Panc1 (cell line): ENCODE results near the gene ATRN. TPM values are rescaled to one million over a fixed set of nuclear protein-coding genes. Genes with fewer than 3 reads are reported as not detected.

Source experiments
- ATAC-seq: fragments of 200-7000 bp; cut with Tn5 transposase; 2 replicates; pipeline ENCODE4 v1.9.1; 2020; ENCODE audit warnings: mild to moderate bottlenecking, moderate library complexity
- BruUV-seq: library from RNA; stranded (reverse); fragments of 400-500 nt; replicated peaks from 2 replicates; lab custom pipeline; 2021; lab: Mats Ljungman, UMichigan
- CTCF ChIA-PET: fragments of 300-600 bp; sonication (Branson Sonifier 250); formaldehyde crosslinking; loops from one replicate; lab custom pipeline; 2022; ENCODE audit warnings: antibody characterized with exemption; lab: Charles Lee
- POLR2A ChIA-PET: fragments of 300-600 bp; sonication (Branson Sonifier 250); formaldehyde crosslinking; loops from one replicate; lab custom pipeline; 2022; ENCODE audit warnings: antibody characterized with exemption; lab: Charles Lee
- DNase-seq: peaks from one replicate; pipeline ENCODE4 v3.0.0-alpha.2; 2010; ENCODE audit warnings: low read depth, low spot score
- H3K27ac ChIP-seq: 2 replicates; pipeline ENCODE4 v1.5.1; 2011; ENCODE audit warnings: mild to moderate bottlenecking, low read length, inconsistent platforms
- H3K27me3 ChIP-seq: fragments of 200-500 bp; sonication (Bioruptor generic); 2 replicates; pipeline ENCODE4 v1.6.0; 2014; ENCODE audit warnings: low read length, inconsistent platforms; ENCODE audit not compliant: control insufficient read depth, insufficient read depth
- H3K36me3 ChIP-seq: fragments of 200-500 bp; sonication (Bioruptor generic); 2 replicates; pipeline ENCODE4 v1.5.1; 2014; ENCODE audit warnings: inconsistent platforms, mild to moderate bottlenecking, low read length, moderate library complexity; ENCODE audit not compliant: control insufficient read depth, insufficient read depth
- H3K4me1 ChIP-seq: 2 replicates; pipeline ENCODE4 v1.5.1; 2011; ENCODE audit warnings: inconsistent platforms, mild to moderate bottlenecking, low read length, moderate library complexity; ENCODE audit not compliant: control insufficient read depth, insufficient read depth
- H3K4me3 ChIP-seq, 2 experiments: 2 replicates each; pipeline ENCODE4 v1.5.1; 2011 to 2012; ENCODE audit warnings: low read depth in 2 of 2, low read length in 2 of 2, mild to moderate bottlenecking in 2 of 2, inconsistent platforms in 1 of 2, moderate library complexity in 1 of 2
- H3K9me3 ChIP-seq: fragments of 200-500 bp; sonication (Bioruptor generic); 2 replicates; pipeline ENCODE4 v1.5.1; 2014; ENCODE audit warnings: low read depth, mild to moderate bottlenecking, inconsistent platforms, low read length, moderate library complexity; ENCODE audit not compliant: control insufficient read depth, insufficient read depth
- POLR2AphosphoS5 ChIP-seq: IDR thresholded peaks from 2 replicates; pipeline ENCODE4 v1.6.1; 2012; ENCODE audit warnings: mild to moderate bottlenecking, low read depth, low read length, moderate library complexity
- SIN3A ChIP-seq: IDR thresholded peaks from 2 replicates; pipeline ENCODE4 v1.6.1; 2012; ENCODE audit warnings: low read depth, mild to moderate bottlenecking, low read length, moderate library complexity, borderline replicate concordance; ENCODE audit not compliant: insufficient read depth
- TCF7L2 ChIP-seq: IDR thresholded peaks from 2 replicates; pipeline ENCODE4 v1.6.1; 2011; ENCODE audit warnings: mild to moderate bottlenecking, low read depth, low read length, inconsistent platforms
- in situ Hi-C: cut with HindIII; loops from 2 replicates; pipeline ENCODE4 v1.10.0; 2016; ENCODE audit warnings: low sequenced_read_pairs, low pct_unique_long_range_greater_than_20kb
- intact Hi-C: fragments of 100-400 bp; cut with micrococcal nuclease; formaldehyde crosslinking; loops from one replicate; pipeline ENCODE4 v1.10.0; 2022; ENCODE audit not compliant: unreplicated experiment
- total RNA-seq: library from RNA; stranded (reverse); gene quantifications from one replicate; pipeline ENCODE4 v1.2.1, GENCODE V29; 2021; ENCODE audit not compliant: unreplicated experiment
- TF ChIP-seq, protein P1 (sequence below), 2 experiments: IDR thresholded peaks; 2 replicates each; pipeline ENCODE4 v1.6.1; 2011 to 2012; ENCODE audit warnings: low read depth in 2 of 2, control low read depth in 1 of 2, low read length in 1 of 2, mild to moderate bottlenecking in 1 of 2, moderate library complexity in 1 of 2; ENCODE audit not compliant: insufficient read depth in 1 of 2
- TF ChIP-seq, protein P2 (sequence below): fragments of 450-650 bp; IDR thresholded peaks from 2 replicates; pipeline ENCODE4 v1.5.1; 2017; ENCODE audit warnings: mild to moderate bottlenecking

ATRN gene
- total RNA-seq, 1 experiment from 2014 or later: 33.8 TPM

DNA sequence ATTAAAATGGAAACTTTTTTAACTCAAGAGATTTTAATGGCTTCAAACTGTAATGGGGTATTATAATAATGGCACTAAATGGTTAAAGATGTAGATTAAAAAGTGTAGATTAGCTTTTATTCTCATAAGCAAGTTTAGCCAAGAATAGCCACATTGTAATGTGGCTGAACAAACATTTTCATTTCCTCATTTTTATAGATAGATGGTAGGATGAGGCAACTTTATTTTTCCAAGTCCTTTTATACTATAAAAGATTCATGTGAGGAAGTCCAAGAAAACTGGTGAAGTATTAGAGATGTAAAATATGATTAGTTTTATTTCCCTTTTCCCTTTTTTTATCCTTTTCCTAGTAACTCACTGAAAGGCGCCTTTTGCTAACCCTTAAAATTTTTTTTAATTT lies 88.8 kb downstream of the ATRN start:
- Histone ChIP-seq H3K4me1 (no peaks in the 10 kb centered on the region), H3K27ac (no peak overlapping the region), H3K9me3 (no peaks in the 10 kb centered on the region), H3K4me3 (no peak overlapping the region), H3K36me3 (no peaks in the 10 kb centered on the region), H3K27me3 (no peaks in the 10 kb centered on the region)
- POLR2A ChIA-PET: no interaction called here
- in situ Hi-C loops: no loop called here
- CTCF ChIA-PET: no interaction called here
- no peak for ATAC-seq
- TF ChIP-seq TCF7L2 (no peak), POLR2AphosphoS5 (no peak)
- DNase-seq: no peak
- intact Hi-C loops: no loop called here
- no TSS peak for BruUV-seq

DNA sequence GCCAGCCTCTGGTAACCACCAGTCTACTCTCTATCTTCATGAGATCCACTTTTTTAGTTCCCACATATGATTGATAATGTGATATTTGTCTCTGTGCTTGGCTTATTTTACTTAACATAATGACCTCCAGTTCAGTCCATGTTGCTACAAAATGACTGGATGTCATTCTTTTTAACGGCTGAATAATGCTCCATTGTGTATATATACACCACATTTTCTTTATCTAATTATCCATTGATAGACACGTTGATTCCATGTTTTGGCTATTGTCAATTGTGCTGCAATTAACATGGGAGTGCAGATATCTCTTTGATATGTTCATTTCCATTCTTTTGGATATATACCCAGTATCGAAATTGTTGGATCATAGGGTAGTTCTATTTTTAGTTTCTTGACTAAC lies 89.3 kb downstream of the ATRN start:
- in situ Hi-C loops: no loop called here
- TF ChIP-seq, protein P1, sequence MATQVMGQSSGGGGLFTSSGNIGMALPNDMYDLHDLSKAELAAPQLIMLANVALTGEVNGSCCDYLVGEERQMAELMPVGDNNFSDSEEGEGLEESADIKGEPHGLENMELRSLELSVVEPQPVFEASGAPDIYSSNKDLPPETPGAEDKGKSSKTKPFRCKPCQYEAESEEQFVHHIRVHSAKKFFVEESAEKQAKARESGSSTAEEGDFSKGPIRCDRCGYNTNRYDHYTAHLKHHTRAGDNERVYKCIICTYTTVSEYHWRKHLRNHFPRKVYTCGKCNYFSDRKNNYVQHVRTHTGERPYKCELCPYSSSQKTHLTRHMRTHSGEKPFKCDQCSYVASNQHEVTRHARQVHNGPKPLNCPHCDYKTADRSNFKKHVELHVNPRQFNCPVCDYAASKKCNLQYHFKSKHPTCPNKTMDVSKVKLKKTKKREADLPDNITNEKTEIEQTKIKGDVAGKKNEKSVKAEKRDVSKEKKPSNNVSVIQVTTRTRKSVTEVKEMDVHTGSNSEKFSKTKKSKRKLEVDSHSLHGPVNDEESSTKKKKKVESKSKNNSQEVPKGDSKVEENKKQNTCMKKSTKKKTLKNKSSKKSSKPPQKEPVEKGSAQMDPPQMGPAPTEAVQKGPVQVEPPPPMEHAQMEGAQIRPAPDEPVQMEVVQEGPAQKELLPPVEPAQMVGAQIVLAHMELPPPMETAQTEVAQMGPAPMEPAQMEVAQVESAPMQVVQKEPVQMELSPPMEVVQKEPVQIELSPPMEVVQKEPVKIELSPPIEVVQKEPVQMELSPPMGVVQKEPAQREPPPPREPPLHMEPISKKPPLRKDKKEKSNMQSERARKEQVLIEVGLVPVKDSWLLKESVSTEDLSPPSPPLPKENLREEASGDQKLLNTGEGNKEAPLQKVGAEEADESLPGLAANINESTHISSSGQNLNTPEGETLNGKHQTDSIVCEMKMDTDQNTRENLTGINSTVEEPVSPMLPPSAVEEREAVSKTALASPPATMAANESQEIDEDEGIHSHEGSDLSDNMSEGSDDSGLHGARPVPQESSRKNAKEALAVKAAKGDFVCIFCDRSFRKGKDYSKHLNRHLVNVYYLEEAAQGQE (IDR thresholded peaks at IDR 0.05; ENCODE audit: insufficient read depth in 1 of 2, low read depth in 2 of 2, low read length in 1 of 2): no peak
- H3K27ac ChIP-seq: no peak overlapping the region
- H3K27me3 ChIP-seq: no peaks in the 10 kb centered on the region
- DNase-seq (no peak), ATAC-seq (no peak)
- H3K4me3 ChIP-seq: no peak overlapping the region
- intact Hi-C loops: no loop called here
- ChIA-PET POLR2A (no interaction called here), CTCF (no interaction called here)
- no peaks in the 10 kb centered on the region for H3K4me1 ChIP-seq
- no peaks in the 10 kb centered on the region for H3K36me3 ChIP-seq
- BruUV-seq: no TSS peak
- no peaks in the 10 kb centered on the region for H3K9me3 ChIP-seq

DNA sequence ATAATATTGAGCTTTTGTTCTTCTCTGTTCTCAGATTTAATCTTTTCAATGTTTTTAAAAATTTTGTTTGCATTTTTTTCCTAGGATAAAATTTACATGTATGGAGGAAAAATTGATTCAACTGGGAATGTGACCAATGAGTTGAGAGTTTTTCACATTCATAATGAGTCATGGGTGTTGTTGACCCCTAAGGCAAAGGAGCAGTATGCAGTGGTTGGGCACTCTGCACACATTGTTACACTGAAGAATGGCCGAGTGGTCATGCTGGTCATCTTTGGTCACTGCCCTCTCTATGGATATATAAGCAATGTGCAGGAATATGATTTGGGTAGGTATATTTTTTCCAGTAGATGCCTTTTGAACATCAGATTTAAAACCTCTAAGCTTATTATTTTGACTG lies 89.8 kb downstream of the ATRN start:
- POLR2A ChIA-PET: no interaction called here
- CTCF ChIA-PET: no interaction called here
- no TSS peak for BruUV-seq
- Histone ChIP-seq H3K9me3 (no peaks in the 10 kb centered on the region), H3K4me3 (no peak overlapping the region), H3K27ac (no peak overlapping the region), H3K4me1 (no peaks in the 10 kb centered on the region), H3K27me3 (no peaks in the 10 kb centered on the region), H3K36me3 (no peaks in the 10 kb centered on the region)
- TF ChIP-seq SIN3A (no peak), POLR2AphosphoS5 (no peak), TCF7L2 (no peak)
- TF ChIP-seq, protein P2, sequence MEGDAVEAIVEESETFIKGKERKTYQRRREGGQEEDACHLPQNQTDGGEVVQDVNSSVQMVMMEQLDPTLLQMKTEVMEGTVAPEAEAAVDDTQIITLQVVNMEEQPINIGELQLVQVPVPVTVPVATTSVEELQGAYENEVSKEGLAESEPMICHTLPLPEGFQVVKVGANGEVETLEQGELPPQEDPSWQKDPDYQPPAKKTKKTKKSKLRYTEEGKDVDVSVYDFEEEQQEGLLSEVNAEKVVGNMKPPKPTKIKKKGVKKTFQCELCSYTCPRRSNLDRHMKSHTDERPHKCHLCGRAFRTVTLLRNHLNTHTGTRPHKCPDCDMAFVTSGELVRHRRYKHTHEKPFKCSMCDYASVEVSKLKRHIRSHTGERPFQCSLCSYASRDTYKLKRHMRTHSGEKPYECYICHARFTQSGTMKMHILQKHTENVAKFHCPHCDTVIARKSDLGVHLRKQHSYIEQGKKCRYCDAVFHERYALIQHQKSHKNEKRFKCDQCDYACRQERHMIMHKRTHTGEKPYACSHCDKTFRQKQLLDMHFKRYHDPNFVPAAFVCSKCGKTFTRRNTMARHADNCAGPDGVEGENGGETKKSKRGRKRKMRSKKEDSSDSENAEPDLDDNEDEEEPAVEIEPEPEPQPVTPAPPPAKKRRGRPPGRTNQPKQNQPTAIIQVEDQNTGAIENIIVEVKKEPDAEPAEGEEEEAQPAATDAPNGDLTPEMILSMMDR: no peak
- TF ChIP-seq, protein P1 (IDR thresholded peaks at IDR 0.05; ENCODE audit: insufficient read depth in 1 of 2, low read depth in 2 of 2, low read length in 1 of 2): no peak
- ATAC-seq (no peak), DNase-seq (no peak)
- in situ Hi-C loops (no loop called here), intact Hi-C loops (no loop called here)
